EL (cell line): ENCODE measurements around the gene BMERB1.

Experiments
- DNase-seq: peaks from one replicate; pipeline ENCODE4 v3.0.0-alpha.2; 2016

BMERB1 gene

DNA sequence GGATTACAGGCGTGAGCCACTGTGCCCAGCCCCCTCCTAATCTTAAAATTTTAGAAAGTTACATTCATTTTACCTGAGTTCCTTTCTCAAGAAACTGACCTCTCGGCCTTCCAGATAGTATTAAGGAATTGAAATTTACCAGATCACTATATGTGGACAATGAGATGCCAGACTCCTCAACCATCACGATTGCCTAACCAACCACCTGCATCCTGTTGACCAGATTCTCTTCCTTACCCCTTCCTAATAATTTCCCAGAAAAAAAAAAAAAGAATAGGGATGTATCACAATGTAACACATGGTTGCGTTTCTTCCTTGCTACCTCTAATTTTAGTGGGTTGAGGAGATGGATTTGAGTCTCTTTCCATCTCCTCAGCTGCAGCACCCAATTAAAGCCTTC is 72.1 kb downstream of the BMERB1 start:
- DNase-seq = no peak

DNA sequence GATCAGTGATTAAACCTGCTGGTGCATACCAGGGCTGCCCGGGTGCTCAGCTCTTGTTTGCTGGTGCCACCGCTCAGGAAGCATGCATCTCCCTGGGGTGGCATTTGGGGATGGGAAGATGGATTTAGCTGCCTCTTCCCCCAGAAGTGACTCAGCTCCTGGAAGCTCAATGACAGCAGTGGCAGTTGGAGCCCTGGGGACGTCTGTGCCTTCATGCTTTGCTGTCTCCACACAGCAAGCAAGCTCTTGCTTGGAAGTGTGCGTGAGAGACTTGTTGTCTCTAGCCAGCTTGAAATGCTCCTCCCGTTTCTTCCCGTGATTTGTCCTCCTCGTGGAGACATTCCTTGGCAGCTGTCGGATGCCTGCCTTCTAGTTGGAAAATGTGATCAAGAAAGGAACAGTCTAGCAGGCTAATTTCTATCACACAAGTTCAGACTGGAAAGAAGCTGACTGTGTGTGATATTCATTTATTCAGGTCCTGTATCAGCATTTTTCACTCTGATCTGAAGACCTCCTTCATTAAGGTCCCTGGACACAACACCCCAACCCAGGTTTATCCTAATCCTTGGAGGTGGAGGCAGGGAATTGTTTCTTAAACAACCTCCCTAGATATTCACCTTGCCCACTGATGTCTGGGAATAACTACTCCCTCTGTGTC is 73.0 kb downstream of the BMERB1 start:
- peak; percentile 42 for DNase-seq

DNA sequence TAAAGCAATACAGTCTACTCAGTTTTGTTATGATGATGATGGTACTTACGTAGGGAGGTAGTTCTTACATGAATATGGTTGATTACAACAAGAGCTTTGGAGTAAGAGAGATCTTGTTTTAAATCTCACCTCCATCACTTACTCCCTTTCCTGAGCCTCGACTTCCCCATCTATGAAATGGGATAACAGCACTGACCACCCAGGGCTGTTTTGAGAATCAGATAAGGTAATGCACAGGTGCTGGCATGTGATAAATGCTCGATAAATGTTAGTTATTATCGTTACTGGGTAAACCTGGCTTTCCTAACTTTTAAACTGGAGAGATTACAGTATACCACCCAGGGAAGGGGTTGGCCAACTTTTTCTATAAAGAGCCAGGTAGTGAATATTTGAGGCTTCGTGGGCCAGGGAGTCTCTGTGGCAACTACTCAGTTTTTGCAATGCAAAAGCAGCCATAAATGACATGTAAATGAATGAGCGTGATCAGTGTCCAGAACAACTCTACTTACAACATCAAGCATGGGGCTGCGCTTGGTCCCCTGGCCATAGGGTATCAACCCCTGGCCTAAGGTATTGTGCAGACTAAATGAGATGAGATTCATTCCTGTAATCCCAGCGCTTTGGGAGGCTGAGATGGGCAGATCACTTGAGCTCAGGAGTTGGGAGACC is 73.7 kb downstream of the BMERB1 start:
- no peak for DNase-seq

DNA sequence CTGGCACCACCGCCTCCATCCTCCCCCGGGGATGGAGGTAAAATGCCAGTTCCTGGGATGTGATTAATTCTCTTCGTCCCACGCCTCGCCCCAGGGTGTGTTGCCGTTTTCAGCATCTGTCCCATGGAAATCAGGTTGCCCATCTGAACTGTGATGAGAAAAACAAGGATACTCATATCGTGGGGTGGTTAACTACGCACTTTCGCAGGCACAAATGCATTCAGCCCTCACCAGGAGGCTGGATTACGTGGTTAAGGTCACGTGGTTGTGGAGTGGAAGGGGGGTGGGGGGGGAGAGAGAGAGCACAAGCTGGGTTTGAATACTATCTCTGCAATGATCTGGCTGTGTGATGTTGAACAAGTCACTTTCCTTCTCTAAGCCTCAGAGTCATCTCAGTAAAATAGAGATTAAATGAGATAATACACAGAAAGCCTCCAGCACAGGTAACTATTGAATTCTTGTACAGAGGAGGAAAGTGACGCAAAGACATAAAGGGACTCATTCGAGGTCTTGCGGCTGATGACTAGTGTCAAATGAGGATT is 74.7 kb downstream of the BMERB1 start:
- no peak for DNase-seq

DNA sequence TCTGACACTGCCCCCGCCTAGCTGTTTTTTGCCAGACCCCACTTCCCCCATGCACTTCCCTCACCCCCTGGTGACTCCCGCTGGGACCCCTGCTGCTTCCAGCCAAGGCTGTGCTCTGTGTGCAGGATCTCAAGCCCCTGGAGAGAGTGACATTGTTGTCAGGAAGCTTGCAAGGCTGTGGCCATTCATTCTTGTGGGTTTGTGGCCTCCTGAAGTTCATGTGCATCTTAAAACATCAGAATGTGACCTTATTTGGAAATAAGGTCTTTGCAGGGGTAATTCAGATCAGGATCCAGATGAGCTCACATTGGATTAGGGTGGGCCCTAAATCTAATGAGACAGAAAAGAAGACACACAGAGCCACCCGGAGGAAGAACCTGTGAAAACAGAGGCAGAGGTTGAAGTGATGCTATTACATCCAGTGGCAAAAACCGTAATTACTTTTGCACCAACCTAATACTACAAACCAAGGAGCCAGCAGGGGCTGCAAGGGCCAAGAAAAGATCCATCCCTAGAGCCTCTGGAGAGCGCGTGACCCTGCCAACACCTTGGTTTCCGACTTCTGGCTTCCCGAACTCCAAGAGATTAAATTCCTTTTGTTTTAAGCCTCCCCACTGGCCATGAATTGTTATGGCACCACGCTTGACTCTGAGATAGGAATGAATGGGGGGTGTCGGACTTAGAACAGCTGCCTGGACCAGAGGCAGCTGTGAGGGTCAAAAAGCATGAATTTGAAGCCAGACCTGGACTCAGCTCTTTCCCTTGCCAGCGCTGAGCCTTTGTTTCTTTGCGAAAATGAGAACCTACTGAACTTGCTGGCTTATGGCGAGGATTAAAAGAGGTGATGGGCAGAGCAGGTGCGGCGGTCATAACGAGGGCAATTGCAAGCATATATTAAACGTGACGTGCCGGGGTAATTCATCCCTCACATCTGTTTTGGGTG is 75.5 kb downstream of the BMERB1 start:
- peak; percentile 40 for DNase-seq

DNA sequence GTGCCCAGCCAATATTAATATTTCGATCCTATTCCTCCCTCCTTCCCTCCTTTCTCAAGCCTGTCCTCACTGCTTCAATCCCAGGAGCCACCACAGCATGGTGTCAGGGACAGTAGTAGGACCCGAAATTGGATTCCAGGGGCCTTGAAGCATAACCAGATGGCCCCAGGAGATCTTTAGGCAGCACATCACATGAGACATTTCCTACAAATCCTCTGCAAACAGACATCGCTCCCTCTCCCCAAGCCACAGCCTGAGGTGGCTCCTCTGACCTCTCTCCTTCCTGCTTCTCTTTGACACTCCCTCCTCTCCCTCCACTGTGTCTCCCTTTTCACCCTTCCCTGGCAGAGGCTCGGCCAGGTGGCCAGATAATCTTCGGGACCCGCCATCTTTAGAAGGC is 76.6 kb downstream of the BMERB1 start:
- no peak for DNase-seq

DNA sequence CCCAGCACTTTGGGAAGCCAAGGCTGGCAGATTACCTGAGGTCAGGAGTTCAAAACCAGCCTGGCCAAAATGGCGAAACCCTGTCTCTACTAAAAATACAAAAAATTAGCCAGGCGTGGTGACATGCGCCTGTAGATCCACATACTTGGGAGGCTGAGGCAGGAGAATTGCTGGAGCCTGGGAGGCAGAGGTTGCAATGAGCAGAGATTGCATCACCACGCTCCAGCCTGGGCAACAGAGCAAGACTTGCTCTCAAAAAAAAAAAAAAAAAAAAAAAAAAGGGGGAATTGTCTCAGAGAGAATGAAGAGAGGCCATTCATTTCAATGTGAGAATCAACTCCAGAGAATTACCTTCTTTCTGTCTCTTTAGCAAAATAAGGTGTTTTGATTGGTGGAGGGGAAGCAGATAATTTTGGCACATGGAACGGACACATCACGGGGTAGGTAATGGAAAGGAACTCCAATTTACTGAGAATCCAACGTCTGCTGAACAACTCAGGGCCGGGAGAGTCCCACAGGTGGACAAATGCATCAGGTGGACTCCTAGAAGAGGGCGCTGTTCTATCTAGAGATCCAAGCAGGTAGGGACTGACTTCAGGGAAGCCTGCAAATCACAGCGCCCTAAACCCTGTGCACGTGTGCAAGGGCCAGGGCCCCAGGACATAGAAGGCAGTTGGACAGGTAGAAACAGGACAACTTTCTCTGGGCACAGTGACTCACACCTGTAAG is 77.5 kb downstream of the BMERB1 start:
- no peak for DNase-seq

DNA sequence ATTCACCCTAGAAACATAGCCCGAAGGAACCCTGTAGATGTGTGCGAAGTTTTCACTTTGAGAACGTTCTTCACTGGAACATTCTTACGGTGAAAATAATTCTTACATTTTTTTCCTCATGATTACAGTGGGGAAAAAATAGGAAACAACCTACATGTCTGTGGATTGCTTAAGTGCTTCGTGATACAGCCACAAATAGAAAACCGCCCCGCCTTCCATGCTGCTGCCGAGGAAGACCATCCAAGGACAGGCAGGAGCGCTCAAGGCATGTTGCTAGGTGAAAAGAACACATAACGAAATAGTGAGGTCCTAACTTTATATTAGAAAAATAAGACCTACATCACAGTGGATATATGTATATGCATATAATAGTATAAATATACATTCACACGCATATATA is 78.8 kb downstream of the BMERB1 start:
- DNase-seq = no peak

DNA sequence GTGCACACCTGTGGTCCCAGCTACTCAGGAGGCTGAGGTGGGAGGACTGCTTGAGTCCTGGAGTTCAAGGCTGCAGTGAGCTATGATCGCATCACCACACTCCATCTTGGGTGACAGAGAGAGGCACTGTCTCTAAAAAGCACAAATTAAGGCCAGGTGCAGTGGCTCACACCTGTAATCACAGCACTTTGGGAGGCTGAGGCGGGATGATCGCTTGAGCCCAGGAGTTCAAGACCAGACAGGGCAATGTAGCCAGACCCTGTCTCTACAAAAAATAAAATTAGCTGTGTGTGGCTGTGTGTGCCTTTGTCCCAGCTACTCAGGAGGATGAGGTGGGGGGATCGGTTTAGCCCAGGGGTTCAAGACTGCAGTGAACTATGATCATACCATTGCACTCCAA is 81.6 kb downstream of the BMERB1 start:
- no peak for DNase-seq

DNA sequence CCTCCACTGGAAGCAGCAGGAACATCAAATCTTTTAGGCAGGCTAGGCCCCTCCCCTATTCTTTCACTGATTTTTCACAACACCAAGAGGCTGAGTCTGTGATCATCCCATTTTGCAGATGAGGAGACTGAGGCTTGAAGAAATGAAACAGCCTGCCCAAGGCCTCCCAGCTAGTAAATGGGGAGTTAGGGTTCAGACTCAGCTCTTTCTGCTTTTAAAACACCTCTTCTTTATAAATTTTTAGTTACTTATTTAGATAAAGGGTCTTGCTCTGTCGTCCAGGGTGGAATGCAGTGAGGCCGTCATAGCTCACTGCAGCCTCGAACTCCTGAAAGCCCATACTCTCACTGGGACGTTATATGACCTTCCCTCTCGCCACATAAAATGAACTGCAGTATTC is 82.2 kb downstream of the BMERB1 start:
- DNase-seq = no peak

DNA sequence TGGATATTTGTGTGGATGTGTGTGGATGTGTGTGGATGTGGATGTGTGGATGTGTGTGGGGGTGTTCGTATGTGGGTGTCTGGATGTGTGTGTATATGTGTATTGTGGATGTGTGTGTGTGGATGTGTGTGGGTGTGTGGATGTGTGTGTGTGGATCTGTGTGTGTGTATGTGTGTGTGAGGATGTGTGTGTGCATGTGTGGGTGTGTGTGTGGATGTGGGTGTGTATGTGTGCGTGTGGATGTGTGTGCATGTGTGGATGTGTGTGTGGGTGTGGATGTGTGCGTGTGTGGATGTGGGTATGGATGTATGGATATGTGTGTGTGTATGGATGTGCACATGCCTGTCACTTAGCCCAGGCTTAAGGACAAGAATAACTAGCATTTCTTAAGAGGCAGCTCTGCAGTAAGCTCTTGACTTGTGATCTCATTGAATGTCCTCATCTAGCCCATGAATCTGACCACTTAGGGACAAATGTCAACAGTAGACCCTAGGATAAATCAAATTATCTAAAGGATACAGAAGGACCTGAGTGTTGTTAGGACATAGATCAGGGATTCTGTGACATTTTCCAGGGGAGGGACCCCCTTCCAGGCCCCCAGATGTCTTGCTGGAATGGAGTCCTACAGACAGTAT is 83.5 kb downstream of the BMERB1 start:
- DNase-seq = no peak

DNA sequence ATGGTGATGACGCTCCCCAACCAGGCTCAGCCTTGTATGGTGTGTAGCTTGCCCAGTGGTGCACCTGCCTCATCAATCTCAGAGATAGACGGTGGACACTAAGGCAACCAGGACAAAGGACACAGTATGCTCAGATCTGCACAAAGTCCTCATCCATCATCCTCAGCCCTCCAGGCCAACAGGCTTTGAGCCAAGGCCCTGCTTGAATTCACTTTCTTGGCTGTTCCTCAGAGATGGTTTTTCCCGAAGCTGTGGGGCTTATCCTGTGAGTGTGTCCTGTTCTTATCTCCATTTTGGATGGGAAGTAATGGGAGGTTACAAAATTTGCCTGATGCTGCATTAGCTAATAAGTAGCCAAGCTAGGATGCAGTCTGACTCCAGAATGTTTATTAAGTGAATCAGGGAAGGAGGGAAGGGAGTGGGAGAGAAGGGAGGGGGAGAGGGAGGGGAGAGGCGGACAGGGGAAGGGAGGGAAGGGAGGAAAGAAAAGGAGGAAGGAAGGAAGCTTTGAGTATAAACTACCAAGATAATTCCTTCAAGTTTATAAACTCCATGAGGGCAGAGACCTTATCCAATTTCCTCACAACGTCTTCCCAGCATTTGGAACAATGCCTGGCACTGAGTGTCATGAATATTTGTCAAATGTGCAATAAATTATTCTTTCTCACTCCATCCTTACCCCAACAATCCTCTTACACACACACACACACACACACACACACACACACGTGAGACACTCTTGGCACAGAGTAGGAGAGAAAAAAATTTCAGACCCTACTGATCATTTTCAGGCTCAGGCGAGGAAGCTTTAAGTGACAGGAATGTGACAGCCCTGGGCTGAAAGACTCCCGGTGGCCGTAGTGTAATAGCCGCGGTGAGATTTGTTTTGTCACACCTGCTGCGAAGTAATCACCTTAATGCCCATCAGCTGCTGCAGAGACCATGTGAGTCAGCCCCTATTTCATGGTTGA is 84.3 kb downstream of the BMERB1 start:
- peak; percentile 44 for DNase-seq

DNA sequence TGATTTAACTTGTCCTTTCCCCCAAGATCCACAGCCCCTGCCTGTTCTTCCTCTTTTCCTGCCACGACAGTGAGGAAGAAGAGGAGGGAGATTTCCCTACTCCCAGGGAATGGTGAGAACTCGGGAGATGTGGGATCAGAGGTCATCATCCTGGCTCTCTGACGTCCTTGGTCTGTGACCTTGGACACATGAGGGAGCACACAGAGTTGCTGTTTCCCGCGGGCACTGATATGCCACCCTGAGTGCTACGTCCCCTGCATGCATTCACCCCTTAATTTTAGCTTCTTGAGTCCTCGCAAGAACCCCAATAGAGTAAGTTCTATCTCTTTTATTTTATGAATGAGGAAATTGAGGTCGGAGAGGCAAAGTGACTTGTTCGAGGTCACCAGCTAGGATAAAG is 85.4 kb downstream of the BMERB1 start:
- DNase-seq = no peak

DNA sequence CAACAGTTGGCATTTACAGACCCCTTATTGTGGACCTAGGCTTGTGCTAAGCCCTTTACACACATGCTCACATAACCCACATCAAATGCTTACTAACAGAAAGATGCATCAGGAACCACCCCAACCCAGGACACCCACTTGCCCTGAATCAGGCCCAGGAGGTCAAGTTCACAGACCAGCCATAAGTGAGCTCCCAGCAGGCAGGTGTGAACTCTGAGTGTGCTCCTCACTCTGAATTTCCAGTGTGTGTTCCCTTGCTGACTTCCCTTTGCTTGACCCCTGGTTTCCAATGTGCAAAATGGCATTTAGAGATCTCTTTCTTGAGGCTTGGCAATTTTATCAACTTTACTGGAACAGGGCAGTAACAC is 87.0 kb downstream of the BMERB1 start:
- no peak for DNase-seq

DNA sequence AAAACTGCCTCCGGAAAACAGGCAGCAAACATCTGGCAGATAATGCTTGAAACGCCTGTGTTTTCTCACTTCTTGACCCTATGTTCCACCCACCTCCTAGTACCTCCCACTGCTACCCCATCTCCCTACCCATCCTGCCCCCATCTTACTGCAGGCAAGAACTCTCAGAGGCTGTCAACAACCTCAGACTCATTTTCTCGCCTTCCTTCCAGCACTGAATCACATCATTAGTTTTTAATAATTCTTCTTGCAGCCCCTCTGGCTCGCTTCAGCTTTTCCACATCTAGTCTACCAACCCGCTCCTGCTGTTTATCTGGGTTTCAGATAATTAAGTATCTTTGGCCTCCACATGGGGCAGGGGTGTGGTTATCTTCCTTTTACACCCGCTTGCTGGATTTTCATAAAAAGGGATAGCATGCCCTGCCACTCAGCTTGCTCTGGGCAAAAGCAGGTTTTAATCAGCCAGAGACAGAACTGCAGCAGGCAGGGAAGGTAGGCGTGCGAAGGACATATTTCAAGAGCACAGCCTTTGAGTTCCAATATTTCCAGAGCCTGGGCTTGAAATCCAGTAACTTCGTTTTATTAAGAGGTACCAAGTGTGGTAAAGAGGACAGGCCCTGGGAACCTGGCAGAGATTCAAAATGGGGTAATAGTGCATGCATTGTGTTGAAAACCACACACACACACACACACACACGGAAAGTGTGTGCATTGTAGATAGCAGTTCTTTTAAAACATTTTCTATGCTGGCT is 87.5 kb downstream of the BMERB1 start:
- no peak for DNase-seq

DNA sequence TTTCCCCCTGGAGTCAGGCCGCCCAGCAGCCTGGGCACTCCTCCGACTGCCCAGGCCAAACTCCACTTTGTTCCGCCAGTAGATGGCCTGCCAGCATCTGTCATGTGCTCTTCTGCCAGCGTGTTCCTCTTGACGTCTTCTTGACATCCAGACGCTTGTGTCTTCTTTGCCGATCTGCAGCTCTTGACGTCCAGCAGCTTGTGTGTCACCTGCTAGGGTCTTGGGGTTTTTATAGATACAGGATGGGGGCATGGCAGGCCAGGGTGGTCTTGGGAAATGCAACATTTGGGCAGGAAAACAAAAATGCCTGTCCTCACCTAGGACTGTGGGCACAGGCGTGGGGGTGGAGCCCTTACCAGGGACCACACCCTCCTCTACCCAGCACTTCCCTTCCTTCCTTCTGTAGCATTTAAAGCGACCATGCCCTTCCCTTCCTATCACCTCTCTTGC is 88.7 kb downstream of the BMERB1 start:
- DNase-seq = no peak

DNA sequence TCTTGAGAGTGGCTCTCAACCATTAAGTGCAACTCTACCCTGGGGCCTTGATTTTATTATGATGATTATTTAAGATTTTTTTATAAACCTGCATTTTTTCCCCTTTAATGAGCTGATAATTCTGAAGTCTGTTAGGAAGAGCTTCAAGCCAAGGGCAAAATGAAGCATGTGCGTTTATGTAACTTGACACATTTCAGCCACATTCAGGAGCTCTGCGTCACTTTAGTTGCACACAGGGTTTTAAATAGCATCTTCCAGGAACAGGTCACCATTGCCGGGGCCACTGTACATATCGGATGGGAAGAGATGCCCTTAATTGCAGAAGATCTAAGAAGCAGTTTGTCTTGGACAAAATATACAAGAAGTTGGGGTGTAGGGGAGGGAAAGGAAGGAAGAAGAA is 89.6 kb downstream of the BMERB1 start:
- DNase-seq = no peak

DNA sequence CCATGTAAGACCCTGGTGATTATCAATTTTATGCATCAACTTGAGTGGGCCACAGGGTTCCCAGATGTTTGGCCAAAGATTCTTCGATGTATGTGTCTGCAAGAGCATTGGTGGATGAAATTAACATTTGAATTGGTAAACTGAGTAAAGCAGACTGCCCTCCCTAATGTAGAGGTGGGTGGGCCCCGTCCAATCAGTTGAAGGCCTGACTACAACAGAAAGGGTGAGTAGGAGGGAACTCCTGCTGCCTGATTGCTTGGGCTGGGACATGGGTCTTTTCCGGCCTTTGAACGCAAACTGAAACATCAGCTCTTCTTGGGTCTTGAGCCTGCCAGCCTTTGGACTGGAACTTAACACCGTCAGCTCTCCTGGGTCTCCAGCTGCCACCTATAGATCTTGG is 90.6 kb downstream of the BMERB1 start:
- no peak for DNase-seq

DNA sequence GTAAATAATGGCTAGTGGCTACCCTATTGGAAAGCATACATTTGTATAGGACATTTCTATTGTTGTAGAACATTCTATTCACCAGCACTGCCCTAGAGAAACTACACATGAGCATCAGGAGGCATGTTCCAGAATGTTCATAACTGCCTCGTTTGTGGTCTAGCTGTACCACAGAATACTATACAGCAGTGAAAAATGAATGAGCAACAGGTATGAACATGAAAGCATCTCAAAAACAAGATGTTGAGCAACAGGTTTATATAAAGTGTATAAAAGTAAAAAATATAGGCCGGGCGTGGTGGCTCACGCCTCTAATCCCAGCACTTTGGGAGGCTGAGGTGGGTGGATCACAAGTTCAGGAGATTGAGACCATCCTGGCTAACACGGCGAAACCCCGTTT is 91.7 kb downstream of the BMERB1 start:
- no peak for DNase-seq

DNA sequence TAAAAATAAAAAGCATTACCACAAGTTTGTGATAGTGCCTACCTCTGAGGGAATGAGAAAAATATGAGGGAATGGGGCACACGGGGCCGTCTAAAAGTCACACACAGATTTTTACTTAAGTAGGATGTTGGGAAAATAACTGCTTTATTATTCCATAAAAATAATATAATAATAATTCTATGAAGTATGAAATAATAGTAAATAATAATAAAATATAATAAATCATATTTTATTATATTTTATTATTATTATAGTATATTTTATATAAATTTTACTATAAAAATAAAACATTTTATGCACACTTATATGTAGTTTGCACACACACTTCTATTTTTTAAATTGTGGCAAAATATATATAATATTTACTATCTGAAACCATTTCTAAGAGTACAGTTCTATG is 92.3 kb downstream of the BMERB1 start:
- DNase-seq = no peak
